ENCODE measurements around the gene RGS7. TPM values are rescaled to one million over a fixed set of nuclear protein-coding genes. Genes with fewer than 3 reads are reported as not detected.

RGS7 gene
- total and polyA plus RNA-seq, 2 of the 4 experiments (the other 2 are of a cell fraction) = 0.58 to 0.72 TPM

DNA sequence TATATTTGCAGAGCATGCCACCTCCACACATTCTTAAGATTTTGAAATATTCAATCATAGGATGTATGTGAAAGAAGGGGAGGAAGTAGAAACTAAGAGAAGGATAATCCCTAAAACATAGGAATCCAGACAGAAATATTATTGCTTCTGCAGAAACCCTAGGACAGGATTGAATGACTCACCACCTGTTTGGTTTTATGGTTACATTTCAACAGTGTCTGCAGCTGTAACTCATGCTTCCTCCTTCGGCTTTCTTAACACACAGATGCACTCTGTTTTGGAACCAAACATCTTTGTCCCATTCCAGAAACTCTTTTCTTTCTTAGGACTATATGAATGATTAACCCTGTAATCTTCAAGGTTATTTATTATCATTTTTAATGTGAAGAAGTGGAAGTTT, 20.7 kb downstream of the RGS7 start:
- dilution Hi-C loops (cut with HindIII; ENCODE audit: low sequenced_read_pairs, unreplicated experiment) = no loop called here
- H3K9me1 ChIP-seq (ENCODE audit: insufficient read depth, low read length) = peaks cover 3% of the 10 kb centered on the region; the same call in 1 of the 2 replicates
- no peak overlapping the region for H4K8ac ChIP-seq (ENCODE audit: low read depth in 2 of 2, low read length in 2 of 2)
- H2AK9ac ChIP-seq (replicated peaks; ENCODE audit: low read depth, low read length, poor library complexity) = no peak overlapping the region
- H3K79me1 ChIP-seq (ENCODE audit: low read depth in 1 of 2, low read length in 2 of 2) = no peaks in the 10 kb centered on the region
- H3K23ac ChIP-seq (ENCODE audit: low read depth, low read length) = no peak overlapping the region
- no peak overlapping the region for H4K5ac ChIP-seq (ENCODE audit: low read depth, low read length)
- no peaks in the 10 kb centered on the region for H3K4me1 ChIP-seq (ENCODE audit: control insufficient read depth, insufficient read depth, low read length)
- H3K36me3 ChIP-seq (ENCODE audit: control insufficient read depth, insufficient read depth, low read length) = no peaks in the 10 kb centered on the region
- no peak overlapping the region for H3K27ac ChIP-seq (ENCODE audit: insufficient read depth, low read length)
- no peak overlapping the region for H3K9ac ChIP-seq (ENCODE audit: low read depth, low read length)
- no peaks in the 10 kb centered on the region for H4K20me1 ChIP-seq (ENCODE audit: insufficient read depth, low read length)
- no peak overlapping the region for H2AK5ac ChIP-seq (ENCODE audit: low read depth, low read length)
- WGBS, 2 experiments (ENCODE audit: extremely low coverage in 2 of 2, insufficient read length in 1 of 2) = no CpG with 5 or more reads among the region's 1 CpG
- H2BK20ac ChIP-seq (ENCODE audit: low read depth, low read length) = no peak overlapping the region
- H2BK120ac ChIP-seq (ENCODE audit: low read depth, low read length) = no peak overlapping the region
- no peak overlapping the region for H3K14ac ChIP-seq (replicated peaks; ENCODE audit: low read depth, low read length)
- H3K56ac ChIP-seq (ENCODE audit: extremely low read depth, insufficient read depth, low read length) = no peak overlapping the region
- POLR2A ChIA-PET (ENCODE audit: unreplicated experiment) = no interaction called here
- no peaks in the 10 kb centered on the region for H3K27me3 ChIP-seq (ENCODE audit: control insufficient read depth, insufficient read depth, low read length)
- H3K9me3 ChIP-seq (ENCODE audit: control insufficient read depth, insufficient read depth, low read length) = no peaks in the 10 kb centered on the region
- ATAC-seq (ENCODE audit: low read depth) (0 out of 2 replicates have a peak, but pooled peaks have one; percentile 27), DNase-seq (peak; percentile 35)
- intact Hi-C loops (cut with micrococcal nuclease) = no loop called here
- in situ Hi-C loops (cut with MboI; ENCODE audit: low sequenced_read_pairs) = no loop called here
- no peak overlapping the region for H2AFZ ChIP-seq (replicated peaks; ENCODE audit: low read length, poor library complexity)
- H3K4ac ChIP-seq (ENCODE audit: low read depth, low read length) = no peak overlapping the region
- H3K18ac ChIP-seq (ENCODE audit: low read depth, low read length) = no peak overlapping the region
- BruUV-seq (replicated peaks) = no TSS peak
- TF ChIP-seq NFE2L2 (IDR thresholded peaks at IDR 0.05; ENCODE audit: low read depth, low read length) (no peak), RCOR1 (IDR thresholded peaks at IDR 0.05; ENCODE audit: insufficient replicate concordance, low read length) (no peak), CHD1 (IDR thresholded peaks at IDR 0.05; ENCODE audit: low read depth, low read length) (no peak), RAD21 (IDR thresholded peaks at IDR 0.05; ENCODE audit: low read length) (no peak), POLR2A (IDR thresholded peaks at IDR 0.05; ENCODE audit: low read depth, low read length) (no peak)
- CTCF ChIA-PET = no interaction called here
- no peak overlapping the region for H3K4me3 ChIP-seq (ENCODE audit: insufficient read depth, low read depth, low read length)
- no peak overlapping the region for H3K4me2 ChIP-seq (ENCODE audit: low read depth, low read length)
- no peak overlapping the region for H4K91ac ChIP-seq (ENCODE audit: insufficient read depth, low read depth, low read length)
- H2BK5ac ChIP-seq (ENCODE audit: low read depth, low read length, poor library complexity, severe bottlenecking) = no peak overlapping the region
- H2BK15ac ChIP-seq (ENCODE audit: low read depth, low read length) = no peak overlapping the region

All from IMR-90 (cell line).